Stomach smooth muscle (tissue), 2 donors: Measurements from ENCODE around the gene LGALS9B.
"Not testable (repeated sequence)": the region's sequence is repeated elsewhere in the genome, so short reads cannot be mapped to it uniquely, and the experiment has no call there.

Source experiments
- H3K27ac ChIP-seq: one replicate; pipeline ENCODE4 v1.7.0; 2013; ENCODE audit warnings: mild to moderate bottlenecking, low read length, inconsistent platforms
- H3K27me3 ChIP-seq, 2 donors: one replicate each; pipeline ENCODE4 v1.7.0; 2013; ENCODE audit warnings: low read length in 2 of 2; ENCODE audit not compliant: insufficient read depth in 2 of 2, control insufficient read depth in 1 of 2
- H3K36me3 ChIP-seq, 2 donors: one replicate each; pipeline ENCODE4 v1.7.0; 2013; ENCODE audit warnings: low read length in 2 of 2; ENCODE audit not compliant: control insufficient read depth in 2 of 2, insufficient read depth in 2 of 2
- H3K4me1 ChIP-seq: one replicate; pipeline ENCODE4 v1.7.0; 2013; ENCODE audit warnings: low read length; ENCODE audit not compliant: control insufficient read depth, insufficient read depth
- H3K4me3 ChIP-seq, 2 donors: one replicate each; pipeline ENCODE4 v1.7.0; 2013; ENCODE audit warnings: low read length in 2 of 2
- H3K9ac ChIP-seq, 2 donors: one replicate each; pipeline ENCODE4 v1.7.0; 2013; ENCODE audit warnings: low read length in 2 of 2, mild to moderate bottlenecking in 1 of 2
- H3K9me3 ChIP-seq, 2 donors: one replicate each; pipeline ENCODE4 v1.7.0; 2013; ENCODE audit warnings: low read length in 2 of 2; ENCODE audit not compliant: control insufficient read depth in 2 of 2
- donor health status: healthy.
- donor health status: Pancreatic carcinoma.

Gene LGALS9B

DNA sequence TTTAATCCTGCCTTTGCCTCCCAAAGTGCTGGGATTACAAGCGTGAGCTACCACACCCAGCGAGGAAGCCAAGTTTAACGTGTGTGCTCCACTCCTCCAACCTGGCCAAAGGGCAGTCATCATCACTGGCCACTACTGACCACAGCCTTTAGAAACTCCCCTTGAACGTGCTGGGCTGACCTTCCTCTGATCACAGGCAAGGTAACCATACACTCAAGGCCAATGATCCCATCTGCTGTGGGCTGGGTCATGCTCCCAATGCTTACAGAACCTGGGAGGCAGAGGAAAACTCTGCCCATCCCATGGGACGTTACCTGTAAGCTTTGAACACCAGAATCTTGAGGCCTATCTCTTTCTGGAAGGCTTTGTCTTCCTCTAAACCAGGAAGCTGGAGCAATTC, 51.9 kb downstream of the LGALS9B start:
- not testable (repeated sequence) for H3K4me1 ChIP-seq, H3K27ac ChIP-seq, H3K4me3 ChIP-seq, H3K9ac ChIP-seq, H3K9me3 ChIP-seq, H3K36me3 ChIP-seq, H3K27me3 ChIP-seq

DNA sequence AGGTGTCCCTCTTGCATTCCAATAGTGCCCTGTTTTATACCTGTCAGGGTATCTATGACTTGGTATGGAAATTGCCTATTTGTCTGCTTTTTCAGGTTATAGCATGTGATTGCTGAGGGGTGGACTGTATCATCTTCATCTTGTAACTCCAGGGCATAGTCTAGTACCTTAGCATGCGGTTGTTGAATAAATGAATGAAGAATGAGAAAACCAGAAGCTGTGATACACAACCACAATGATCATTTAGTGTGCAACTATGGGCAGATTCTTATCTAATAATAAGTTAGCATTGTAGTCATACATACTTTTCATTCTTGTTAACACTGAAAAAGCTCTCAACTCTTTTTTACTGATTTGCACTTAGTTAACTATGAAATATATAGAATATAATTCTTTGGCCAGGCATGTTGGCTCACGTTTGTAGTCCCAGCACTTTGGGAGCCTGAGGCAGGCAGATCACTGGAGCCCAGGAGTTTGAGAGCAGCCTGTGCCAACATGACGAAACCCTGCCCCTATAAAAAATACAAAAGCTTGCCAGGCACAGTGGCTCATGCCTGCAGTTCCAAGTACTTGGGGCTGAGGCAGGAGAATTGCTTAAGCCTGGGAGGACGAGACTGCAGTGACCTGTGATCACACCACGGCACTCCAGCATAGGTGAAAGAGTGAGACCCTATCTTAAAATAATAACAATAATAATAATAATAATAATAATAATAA, 65.9 kb downstream of the LGALS9B start:
- H3K27ac ChIP-seq, H3K36me3 ChIP-seq, H3K4me1 ChIP-seq, H3K9me3 ChIP-seq, H3K9ac ChIP-seq, H3K4me3 ChIP-seq, H3K27me3 ChIP-seq: not testable (repeated sequence)

DNA sequence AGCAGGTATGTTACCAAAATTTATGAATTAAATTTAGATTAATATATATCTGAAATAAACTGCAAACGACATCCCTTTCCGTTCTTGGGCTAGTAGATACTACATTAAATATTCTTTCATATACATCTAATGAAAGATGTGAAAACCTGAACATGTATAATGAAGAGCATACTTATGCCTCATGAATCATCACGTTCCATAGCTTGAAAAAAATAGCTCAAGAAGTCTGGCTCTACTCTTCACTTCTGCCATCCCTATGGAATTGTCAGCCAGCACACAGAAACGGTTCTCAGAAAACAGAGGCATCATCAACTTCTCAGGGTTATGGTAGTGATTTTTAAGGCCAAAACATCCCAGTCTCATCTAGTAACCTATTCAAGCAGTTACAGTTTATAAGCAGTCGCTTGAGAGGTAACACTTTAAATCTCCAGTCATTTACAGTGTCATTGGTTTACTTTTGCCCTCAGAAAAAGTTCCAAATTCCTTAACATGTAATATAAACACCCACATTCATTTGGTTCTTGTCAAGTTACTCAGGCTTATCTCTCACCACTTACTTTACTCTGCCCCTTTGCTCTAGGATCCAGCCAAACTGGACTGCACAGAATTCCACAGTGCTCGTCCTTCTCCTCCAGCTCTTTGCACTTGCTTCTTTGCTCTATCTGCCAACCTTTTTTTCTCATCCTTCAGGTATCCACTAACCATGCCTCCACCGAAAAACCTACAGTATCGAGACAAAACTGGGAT, 66.6 kb downstream of the LGALS9B start:
- not testable (repeated sequence) for H3K4me3 ChIP-seq, H3K9me3 ChIP-seq, H3K27ac ChIP-seq, H3K9ac ChIP-seq, H3K4me1 ChIP-seq, H3K27me3 ChIP-seq, H3K36me3 ChIP-seq
